Activated CD8-positive, alpha-beta memory T cell treated with anti-CD3 and anti-CD28 coated beads, Interleukin-2, amount 50 U/mL, for 4 hours (primary cell): ENCODE results near the gene OPA3.

Experiments used
- DNase-seq: peaks from one replicate; pipeline ENCODE4 v3.0.0-alpha.2; 2020

The OPA3 gene

GRCh38 chr19:45560038-45560437, 24.6 kb downstream of the OPA3 start:
- DNase-seq, result no peak

- peak; percentile 67 for DNase-seq
Measured at GRCh38 chr19:45558399-45558878, 26.2 kb downstream of the OPA3 start.

- no peak for DNase-seq
Measured at GRCh38 chr19:45556835-45557234, 27.8 kb downstream of the OPA3 start.

GRCh38 chr19:45554481-45554880, 30.1 kb downstream of the OPA3 start:
- DNase-seq, result no peak

GRCh38 chr19:45553464-45553863, 31.1 kb downstream of the OPA3 start:
- no peak for DNase-seq

GRCh38 chr19:45547965-45548609, 36.5 kb downstream of the OPA3 start:
- no peak for DNase-seq

GRCh38 chr19:45547211-45547770, 37.3 kb downstream of the OPA3 start:
- no peak for DNase-seq

- DNase-seq, result no peak
Measured at GRCh38 chr19:45542234-45542668, 42.4 kb downstream of the OPA3 start.

- DNase-seq, result no peak
Measured at GRCh38 chr19:45539459-45539858, 45.1 kb downstream of the OPA3 start.

- DNase-seq, result no peak
Measured at GRCh38 chr19:45531349-45531748, 53.3 kb downstream of the OPA3 start.

GRCh38 chr19:45529420-45529785, 55.2 kb downstream of the OPA3 start:
- no peak for DNase-seq

GRCh38 chr19:45528744-45529419, 55.7 kb downstream of the OPA3 start:
- no peak for DNase-seq

GRCh38 chr19:45528149-45528743, 56.4 kb downstream of the OPA3 start:
- DNase-seq, result no peak

GRCh38 chr19:45527731-45528130, 56.9 kb downstream of the OPA3 start:
- no peak for DNase-seq

GRCh38 chr19:45526971-45527370, 57.6 kb downstream of the OPA3 start:
- no peak for DNase-seq

GRCh38 chr19:45526143-45526542, 58.5 kb downstream of the OPA3 start:
- DNase-seq, result no peak

GRCh38 chr19:45524575-45525129, 60.0 kb downstream of the OPA3 start:
- DNase-seq, result no peak

GRCh38 chr19:45523642-45524256, 60.9 kb downstream of the OPA3 start:
- DNase-seq, result peak; percentile 68

- DNase-seq, result no peak
Measured at GRCh38 chr19:45522010-45522941, 62.3 kb downstream of the OPA3 start.

GRCh38 chr19:45518469-45518826, 66.2 kb downstream of the OPA3 start:
- no peak for DNase-seq

- DNase-seq, result no peak
Measured at GRCh38 chr19:45517641-45518468, 66.7 kb downstream of the OPA3 start.
